ENCODE data around the gene FIG4. TPM values are rescaled to one million over a fixed set of nuclear protein-coding genes. Genes with fewer than 3 reads are reported as not detected.

Gene FIG4
- total RNA-seq, result 10 to 100 TPM in 2 of 5 donors, 1 to 10 TPM in 3; 5.8 to 29.0 (median 8.5) TPM
- polyA plus RNA-seq, result 1 to 10 TPM; 6.7 to 9.5 (median 7.2) TPM
- long read RNA-seq, donor 1, result 0 reads
- long read RNA-seq, donor 2, partial matches to known transcripts, result 0 of 2 reads
- long read RNA-seq, donor 2, other reads (novel, unspliced or antisense), result 0 of 2 reads
- long read RNA-seq, donor 3, partial matches to known transcripts, result 6 of 7 reads
- long read RNA-seq, donor 3, other reads (novel, unspliced or antisense), result 0 of 7 reads
- long read RNA-seq, donor 4, result 0 reads
- long read RNA-seq, donor 5, partial matches to known transcripts, result 6 of 7 reads
- long read RNA-seq, donor 5, other reads (novel, unspliced or antisense), result 0 of 7 reads
- long read RNA-seq, donor 6, partial matches to known transcripts, result 12 of 13 reads
- long read RNA-seq, donor 6, other reads (novel, unspliced or antisense), result 0 of 13 reads
- long read RNA-seq, donor 7, partial matches to known transcripts, result 7 of 10 reads
- long read RNA-seq, donor 7, other reads (novel, unspliced or antisense), result 0 of 10 reads
- long read RNA-seq, donor 8, partial matches to known transcripts, result 0 of 2 reads
- long read RNA-seq, donor 8, other reads (novel, unspliced or antisense), result 0 of 2 reads
- long read RNA-seq, donor 9, partial matches to known transcripts, result 0 of 1 reads
- long read RNA-seq, donor 9, other reads (novel, unspliced or antisense), result 0 of 1 reads
- long read RNA-seq, donor 10, partial matches to known transcripts, result 0 of 1 reads
- long read RNA-seq, donor 10, other reads (novel, unspliced or antisense), result 0 of 1 reads

GRCh38 chr6:109690737-109691621 lies at the start of gene FIG4, which contains the start of gene AK9:
TSS of gene FIG4 (plus strand) at chr6:109691296. CDS start at chr6:109691436, 140 bp downstream.
TSS of gene AK9 (minus strand) at chr6:109691202. CDS start at chr6:109675745, 15,457 bp downstream.
- 0% methylated on average over 28 to 47 of the region's 47 CpGs for WGBS, 5 donors
- intact Hi-C loops (cut with DNase I; ENCODE audit: low total_unique reads), result no loop called here
- Histone ChIP-seq H3K27ac (peak within 1 kb of the TSS; percentile 84 to 95 (median 90)), H3K4me3 (peak within 1 kb of the TSS; percentile 65 to 87 (median 82)), H3K9me3 (no peaks in the 10 kb centered on the region), H3K36me3 (peaks cover 0 to 5% (median 0%) of the 10 kb centered on the region in 4 donors), H3K4me1 (peaks cover 0 to 38% (median 29%) of the 10 kb centered on the region in 4 donors), H3K27me3 (no peaks in the 10 kb centered on the region)
- peak; percentile 95 to 98 for DNase-seq
- TF ChIP-seq CTCF (IDR thresholded peaks at IDR 0.05), result peak in 1 of 7 experiments; percentile 15
- TF ChIP-seq POLR2AphosphoS5 (IDR thresholded peaks at IDR 0.05), result peak; percentile 69 to 90 (median 89)
- no peak for TF ChIP-seq EP300 (IDR thresholded peaks at IDR 0.05)
- peak in 1 of 4 donors; percentile 7 for TF ChIP-seq POLR2A (IDR thresholded peaks at IDR 0.05)

DNA sequence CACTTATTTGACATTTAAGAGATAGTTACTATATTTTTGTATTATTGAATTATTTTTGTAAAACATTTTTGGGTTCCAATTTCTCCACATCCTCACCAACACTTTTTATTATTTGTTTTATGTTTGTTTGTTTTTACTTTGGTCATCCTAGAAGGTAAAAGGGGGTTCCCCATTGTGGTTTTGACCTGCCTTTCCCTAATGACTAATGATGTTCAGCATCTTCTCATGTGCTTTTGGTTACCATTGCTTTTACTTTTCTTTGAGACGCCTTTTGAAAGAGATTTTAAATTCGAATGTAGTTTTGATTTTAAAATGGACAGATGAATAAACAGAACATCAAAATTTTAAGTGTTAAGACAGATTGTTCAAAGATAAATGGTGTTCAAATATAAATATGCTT lies 47.0 kb upstream of the FIG4 start:
- H3K27ac ChIP-seq, result no peak overlapping the region
- peaks cover 0 to 15% (median 0%) of the 10 kb centered on the region in 4 donors for H3K9me3 ChIP-seq
- peaks cover 0 to 48% (median 33%) of the 10 kb centered on the region in 4 donors for H3K36me3 ChIP-seq
- no peaks in the 10 kb centered on the region for H3K4me1 ChIP-seq
- no peak overlapping the region for H3K4me3 ChIP-seq
- DNase-seq, result no peak
- WGBS, 5 donors, result 82 to 93% (median 92%) methylated on average over 2 of the region's 2 CpGs
- intact Hi-C loops (cut with DNase I; ENCODE audit: low total_unique reads), result no loop called here
- TF ChIP-seq CTCF (IDR thresholded peaks at IDR 0.05), result no peak
- TF ChIP-seq POLR2A (IDR thresholded peaks at IDR 0.05), result no peak
- TF ChIP-seq EP300 (IDR thresholded peaks at IDR 0.05), result no peak
- no peak for TF ChIP-seq POLR2AphosphoS5 (IDR thresholded peaks at IDR 0.05)
- no peaks in the 10 kb centered on the region for H3K27me3 ChIP-seq

DNA sequence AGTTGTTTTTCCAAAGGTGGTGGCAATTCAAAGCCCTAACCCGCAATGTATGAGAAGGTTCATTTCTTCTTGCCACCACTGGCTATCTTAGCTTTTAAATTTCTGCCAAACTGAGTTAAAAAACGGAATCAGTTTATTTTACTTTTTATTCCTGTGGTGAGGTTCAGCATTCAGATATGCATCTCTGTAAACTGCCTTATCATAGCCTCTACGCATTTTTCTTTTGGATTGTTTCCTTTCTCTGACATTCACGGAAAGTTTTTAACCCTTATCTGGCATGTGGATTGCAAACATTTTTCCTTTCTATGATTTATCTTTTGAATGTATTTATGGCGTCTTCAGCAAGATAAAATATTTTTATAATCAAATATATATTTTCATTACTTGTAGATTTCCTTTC lies 37.8 kb upstream of the FIG4 start:
- 48 to 53% (median 49%) methylated on average over 5 of the region's 5 CpGs for WGBS, 5 donors
- no peak for DNase-seq
- H3K27ac ChIP-seq, result no peak overlapping the region
- no peaks in the 10 kb centered on the region for H3K9me3 ChIP-seq
- no peak overlapping the region for H3K4me3 ChIP-seq
- no peaks in the 10 kb centered on the region for H3K27me3 ChIP-seq
- peaks cover 0 to 28% (median 7%) of the 10 kb centered on the region in 4 donors for H3K36me3 ChIP-seq
- TF ChIP-seq POLR2AphosphoS5 (IDR thresholded peaks at IDR 0.05) (no peak), EP300 (IDR thresholded peaks at IDR 0.05) (no peak), POLR2A (IDR thresholded peaks at IDR 0.05) (no peak), CTCF (IDR thresholded peaks at IDR 0.05) (no peak)
- intact Hi-C loops (cut with DNase I; ENCODE audit: low total_unique reads), result no loop called here
- H3K4me1 ChIP-seq, result no peaks in the 10 kb centered on the region

Measured in stomach (tissue), 19 donors.